Ramos (cell line): Measurements from ENCODE around the gene MBP.

Experiments
- in situ Hi-C: fragments of 300-500 bp; cut with MboI; formaldehyde crosslinking; loops from one replicate; pipeline ENCODE4 v1.14.3; 2022; ENCODE audit warnings: low sequenced_read_pairs; ENCODE audit not compliant: unreplicated experiment

MBP gene

DNA sequence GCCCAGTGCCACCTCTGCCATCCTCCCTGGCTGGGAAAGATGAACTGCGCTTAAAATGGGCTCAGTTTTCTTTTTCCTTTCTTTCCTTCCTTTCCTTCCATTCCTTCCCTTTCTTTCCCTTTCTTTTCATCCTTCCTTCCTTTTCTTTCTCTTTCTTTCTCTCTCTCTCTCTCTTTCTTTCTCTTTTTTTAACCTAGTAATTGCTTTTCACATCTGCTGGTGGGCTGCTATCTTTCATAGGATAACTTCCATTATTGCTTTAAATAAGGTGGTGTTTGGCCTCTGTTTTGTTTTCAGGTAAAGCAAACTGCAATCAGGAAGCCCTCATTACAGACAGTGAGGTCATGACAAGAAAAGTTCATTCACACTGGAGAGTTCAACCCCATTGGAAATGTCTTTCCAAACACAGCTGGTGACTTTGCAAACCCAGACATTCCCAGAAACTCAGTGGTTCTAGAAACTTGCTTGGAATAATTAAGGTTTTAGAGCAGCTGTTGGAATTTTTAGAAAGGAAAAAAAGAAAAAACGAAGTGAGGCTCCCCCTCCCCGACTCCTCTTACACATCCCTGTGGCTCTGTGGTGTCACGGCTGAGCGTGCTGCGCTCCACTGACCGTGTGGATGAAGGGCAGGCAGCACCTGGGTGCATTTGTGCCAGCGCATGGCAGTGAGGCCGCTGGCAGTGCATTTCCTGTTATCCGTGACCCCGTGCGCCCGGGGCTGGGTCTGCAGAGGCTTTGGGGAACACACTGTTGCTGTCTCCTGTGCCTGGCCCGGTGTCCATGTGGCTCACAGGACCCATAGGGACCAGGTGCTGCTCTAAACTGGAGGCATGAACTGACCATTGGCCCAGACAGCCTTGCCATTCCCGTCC, 76.9 kb downstream of the MBP start:
- in situ Hi-C loops = no loop called here

DNA sequence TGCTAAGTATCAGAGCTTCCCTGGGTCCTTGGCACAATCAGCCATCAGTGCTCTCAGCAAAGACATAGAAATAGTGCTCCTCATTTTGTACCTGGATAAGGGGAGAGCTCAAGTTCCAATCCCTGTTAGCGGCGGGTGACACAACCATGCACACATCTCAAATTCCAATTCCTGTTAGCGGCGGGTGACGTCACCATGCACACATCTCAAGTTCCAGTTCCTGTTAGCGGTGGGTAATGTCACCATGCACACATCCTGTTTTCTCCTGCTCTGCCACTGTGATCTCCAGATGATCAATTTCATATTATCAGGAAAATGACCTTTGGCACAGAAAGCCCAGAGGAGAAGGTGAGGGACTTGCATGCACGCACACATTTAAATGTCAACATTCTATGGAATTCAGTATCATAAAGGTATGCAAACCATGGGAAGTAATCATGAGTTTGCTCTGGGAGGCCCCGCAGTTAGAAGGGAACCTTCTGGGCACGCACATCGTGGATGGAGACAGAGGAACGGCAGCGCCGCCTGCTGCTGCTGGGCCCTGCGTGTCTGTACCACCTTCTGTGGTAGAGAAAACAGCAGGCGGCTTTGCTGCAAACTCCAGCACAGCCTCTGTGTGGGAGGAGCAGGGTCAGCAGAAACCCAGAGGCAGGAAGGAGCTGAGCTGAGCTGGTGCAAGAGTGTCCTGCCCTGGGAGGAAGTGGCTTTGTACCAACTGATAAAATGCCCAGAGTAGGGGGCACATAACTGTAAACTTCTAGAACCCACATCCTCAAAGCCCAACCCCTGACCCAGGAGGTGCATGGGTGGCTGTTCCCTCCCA, 77.8 kb downstream of the MBP start:
- in situ Hi-C loops = no loop called here

DNA sequence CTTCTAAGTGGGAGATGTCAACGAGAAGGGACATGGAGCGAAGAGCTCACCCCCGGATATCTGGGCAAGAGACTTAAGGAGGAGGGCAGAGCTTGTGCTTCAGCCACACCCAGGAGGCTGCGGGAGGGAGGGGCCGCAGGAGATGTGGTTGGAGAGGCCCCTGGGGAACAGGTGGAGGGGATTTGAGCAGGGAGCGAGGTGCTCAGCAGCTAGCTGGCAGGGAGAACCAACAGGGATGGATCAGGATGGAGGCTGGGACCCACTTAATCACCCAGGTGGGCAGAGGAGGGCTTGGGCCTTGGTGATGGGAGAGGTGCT, 78.3 kb downstream of the MBP start:
- in situ Hi-C loops = no loop called here

DNA sequence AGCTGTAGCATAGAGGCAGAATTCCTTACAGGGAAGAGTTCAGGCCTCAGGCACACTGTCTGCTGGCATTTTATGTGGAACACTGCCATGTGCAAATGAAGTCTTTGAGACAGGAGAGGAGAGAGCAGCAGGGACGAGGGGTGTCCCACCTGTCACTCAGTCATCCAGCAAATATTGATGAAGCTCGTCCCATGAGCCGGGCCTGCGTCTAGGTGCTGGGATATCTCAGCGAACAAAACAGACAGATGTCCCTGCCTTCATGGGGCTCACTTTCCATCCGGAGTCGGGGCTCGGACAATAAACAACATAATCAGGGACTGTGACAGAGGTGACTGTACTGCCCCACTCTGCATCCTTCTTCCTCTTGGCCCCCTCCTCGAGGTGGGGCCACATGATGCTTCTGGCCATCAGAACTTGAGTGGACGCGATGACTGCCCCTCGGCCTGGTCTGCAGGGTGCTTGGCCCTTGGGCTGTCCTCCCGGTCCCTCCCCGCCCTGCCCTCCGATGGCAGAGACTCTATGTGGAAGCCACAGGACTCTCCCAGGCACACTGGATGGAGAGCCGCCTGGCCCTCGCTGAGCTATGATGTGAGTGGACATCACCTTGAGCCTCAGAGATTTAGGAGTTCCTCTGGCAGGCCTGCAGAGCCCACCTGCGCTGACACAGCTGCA, 78.8 kb downstream of the MBP start:
- in situ Hi-C loops = no loop called here

DNA sequence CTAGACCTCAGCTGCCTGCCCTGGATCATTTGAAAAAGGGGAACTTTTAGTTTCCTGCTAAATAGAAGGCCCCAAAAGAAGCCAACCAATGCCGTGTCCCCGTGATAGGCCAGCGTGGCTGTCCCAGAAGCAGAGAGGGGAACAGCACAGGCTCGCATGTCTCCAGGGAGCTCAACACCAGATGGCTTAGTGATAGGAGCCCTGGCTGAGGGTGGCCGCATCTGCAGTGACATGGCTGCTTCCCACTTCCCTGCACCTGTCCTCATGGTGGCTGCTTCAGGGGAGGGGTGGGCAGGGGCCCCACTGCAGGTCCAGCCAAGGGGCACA, 79.6 kb downstream of the MBP start:
- in situ Hi-C loops = no loop called here

DNA sequence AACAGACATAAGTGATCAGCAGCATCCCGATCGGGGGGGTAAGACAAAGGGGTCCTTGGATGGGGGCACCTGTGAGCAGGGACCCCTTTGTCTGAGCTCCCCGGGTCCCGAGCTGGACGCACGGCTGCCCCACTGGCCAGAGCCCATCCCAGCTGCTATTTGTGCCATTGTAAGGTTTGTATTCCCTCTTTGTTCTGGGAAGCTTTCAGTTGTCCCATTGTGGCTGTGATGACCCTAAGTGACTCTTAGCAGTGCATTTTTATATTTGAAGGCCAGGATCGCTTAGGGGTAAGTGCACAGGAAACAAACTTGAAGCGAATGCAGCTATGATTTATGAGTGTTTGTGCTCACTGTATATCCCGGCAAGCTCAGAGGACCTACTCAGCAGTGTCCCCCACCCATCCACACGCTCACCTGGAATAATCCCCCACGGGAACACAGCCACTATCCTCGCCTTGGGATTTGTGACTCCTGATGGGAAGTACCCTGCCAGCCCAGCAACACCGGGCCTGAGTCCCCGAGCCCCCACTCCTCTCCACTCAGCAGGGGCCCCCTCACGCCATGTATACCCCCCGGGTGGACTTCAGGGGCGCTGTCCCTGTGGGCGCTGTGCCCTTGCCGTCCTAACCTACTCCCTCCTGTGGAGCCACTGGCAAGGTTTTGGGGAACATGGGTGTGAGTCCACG, 80.1 kb downstream of the MBP start:
- in situ Hi-C loops = no loop called here

DNA sequence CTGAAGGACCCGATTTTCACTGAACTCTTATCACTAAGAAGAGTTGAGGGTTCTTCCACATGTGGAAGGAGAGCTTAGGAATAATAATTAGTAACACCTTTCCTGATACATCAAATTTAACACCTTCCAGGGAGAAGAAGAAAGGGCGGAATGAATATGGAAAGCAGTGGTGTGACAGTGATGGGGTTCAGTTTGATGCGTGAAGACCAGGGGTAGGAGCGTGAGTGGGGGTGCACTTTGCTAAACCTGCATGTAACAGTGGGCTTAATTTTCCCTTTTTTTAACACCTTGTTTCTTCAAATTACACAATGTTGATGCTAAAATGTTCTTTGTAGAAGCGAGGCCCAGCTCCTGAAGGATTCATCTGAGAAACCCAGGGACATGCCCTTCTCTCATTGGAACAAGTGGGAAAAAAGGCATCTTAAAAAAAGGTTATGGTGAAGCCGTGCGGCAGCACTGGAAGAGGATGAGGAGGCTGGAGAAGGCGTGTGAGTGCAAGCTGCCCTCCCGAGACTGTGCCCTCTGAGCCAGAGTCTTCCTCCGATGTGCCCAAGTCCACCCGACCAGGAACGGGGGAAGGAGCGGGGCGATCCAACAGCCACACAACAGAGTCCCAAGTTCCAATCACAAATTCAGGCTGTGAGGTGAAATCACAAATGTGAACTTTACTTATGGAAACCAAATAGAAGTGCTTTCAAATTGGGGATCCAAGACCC, 80.8 kb downstream of the MBP start:
- in situ Hi-C loops = no loop called here

DNA sequence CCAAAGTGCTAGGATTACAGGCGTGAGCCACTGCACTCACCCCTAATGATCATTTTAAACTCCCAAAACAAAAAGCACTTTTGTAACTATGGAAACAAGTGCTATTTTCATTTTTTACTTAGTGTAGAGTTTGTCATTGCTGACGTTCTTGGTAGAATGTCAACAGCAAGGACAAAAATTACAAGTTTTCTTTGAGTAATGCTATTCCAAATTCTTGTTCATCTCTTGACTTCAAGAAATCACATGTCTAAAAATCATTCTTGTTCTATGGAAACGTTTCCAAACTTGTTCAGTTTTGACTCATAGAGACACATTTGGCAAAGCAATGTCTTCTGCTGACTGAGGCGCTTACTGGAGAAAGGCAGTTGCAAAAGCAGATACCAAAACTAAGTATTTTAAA, 82.6 kb downstream of the MBP start:
- in situ Hi-C loops = no loop called here

DNA sequence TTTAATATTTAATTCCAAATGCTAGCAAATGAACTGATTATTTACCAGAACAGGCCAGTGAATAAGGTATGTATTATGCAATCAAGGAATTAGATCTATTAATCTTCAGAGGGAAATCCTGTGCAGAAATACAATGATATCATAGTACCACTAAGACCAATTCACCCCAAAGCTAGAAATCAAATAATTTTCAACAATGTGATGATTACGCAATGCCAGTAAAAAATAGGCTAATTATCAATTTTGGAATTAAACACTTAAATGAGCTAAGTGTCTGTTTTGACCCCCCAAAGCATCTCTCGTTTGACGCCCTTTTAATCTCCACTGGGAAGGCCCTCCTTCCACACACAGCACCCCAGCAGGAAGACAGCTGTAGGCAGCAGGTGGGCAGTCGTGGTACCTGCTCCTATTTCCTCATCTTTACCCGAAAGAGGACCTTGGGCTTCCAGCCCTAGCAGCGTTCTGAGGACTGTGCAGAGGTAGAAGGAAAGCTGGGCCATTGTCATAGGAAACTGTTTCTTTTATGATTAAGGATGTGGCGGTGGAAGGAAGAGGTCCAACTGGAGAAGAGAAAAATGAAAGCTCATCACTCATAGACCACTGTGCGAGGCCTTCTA, 84.7 kb downstream of the MBP start:
- in situ Hi-C loops = no loop called here

DNA sequence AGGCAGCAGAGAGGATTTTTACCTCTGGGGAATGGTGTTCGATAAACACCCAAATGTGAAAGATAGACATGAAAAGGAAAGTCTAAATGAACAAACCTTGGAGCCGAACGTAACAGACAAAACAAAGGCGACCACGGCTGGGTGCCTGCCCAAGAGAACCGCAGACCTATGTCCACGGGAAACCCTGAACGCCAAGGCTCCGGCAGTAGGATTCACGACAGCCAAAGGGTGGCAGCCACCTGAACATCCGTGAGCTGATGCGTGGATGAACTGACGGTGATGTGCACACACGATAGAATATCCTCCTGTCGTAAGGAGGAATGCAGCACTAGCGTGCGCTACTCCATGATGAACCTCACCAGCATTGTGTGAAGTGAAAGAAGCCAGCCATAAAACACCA, 85.6 kb downstream of the MBP start:
- in situ Hi-C loops = no loop called here

DNA sequence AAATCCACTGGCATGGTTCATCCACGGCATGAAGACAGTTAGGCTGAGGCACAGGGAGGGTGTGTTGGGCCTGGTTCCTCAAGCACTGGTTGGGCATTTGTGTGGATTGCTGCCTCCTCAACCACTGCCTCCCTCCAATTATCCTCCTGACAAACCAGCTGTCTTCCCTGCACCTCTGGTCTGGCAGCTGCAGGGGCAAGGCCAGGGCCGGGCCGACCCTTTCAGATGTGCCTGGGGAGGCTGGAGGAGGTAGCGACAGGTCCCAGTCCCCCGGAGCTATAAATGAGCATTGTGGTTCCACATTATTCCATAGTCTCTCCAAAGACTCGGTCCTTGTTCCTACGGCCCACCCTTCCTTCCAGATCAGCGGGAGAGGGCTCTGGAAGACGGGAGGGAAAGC, 86.2 kb downstream of the MBP start:
- in situ Hi-C loops = no loop called here

DNA sequence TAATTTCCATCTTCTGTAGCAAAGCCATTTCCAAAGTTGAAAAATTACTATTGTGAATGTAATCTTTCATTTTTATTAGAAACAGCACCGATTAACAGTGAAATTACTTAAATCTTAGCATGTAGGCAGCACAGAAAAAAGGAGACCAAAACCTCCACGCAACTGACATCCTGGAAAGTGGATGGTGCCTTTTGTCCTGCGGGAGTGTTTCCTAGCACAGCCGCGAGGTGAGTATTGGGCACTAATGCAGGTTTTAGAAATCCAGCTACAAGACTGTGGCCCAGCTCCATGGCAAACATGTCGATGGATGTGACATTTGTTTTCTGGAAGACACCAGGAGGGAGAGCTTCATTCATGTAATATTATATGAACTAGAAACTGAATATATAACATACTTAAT, 86.9 kb downstream of the MBP start:
- in situ Hi-C loops = no loop called here

DNA sequence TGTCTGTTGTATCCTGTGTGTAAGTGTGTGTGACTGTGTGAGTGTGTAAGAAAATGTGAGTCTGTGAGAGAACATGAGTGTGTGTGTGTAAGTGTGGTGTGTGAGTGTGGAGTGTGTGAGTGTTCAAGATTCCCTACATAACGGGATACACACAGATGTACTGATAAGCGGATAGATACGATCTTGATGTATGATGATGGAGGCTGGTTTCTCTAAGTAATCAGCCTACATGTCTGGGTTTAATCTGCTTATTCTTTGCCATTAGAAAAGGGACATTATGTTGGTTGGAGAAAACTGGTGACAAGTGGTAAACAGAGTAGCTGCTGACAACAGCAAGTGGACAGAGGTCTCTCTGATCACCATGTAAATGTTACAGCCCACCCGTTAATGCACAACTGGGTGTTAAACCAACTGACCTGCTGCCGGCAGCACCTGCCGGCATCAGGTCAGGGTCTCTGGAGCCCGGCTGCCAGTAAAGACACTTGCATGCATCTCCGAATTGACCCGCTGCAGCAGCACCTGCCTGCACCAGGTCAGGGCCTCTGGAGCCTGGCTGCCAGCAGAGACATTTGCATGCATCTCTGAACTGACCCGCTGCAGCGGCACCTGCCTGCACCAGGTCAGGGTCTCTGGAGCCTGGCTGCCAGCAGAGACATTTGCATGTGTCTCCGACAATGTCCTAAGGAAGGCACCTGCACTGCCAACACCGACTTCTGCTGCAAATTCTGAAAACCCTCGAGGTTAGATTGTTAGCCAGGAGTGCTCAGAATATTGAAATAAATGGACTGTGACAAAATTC, 87.5 kb downstream of the MBP start:
- in situ Hi-C loops = no loop called here

DNA sequence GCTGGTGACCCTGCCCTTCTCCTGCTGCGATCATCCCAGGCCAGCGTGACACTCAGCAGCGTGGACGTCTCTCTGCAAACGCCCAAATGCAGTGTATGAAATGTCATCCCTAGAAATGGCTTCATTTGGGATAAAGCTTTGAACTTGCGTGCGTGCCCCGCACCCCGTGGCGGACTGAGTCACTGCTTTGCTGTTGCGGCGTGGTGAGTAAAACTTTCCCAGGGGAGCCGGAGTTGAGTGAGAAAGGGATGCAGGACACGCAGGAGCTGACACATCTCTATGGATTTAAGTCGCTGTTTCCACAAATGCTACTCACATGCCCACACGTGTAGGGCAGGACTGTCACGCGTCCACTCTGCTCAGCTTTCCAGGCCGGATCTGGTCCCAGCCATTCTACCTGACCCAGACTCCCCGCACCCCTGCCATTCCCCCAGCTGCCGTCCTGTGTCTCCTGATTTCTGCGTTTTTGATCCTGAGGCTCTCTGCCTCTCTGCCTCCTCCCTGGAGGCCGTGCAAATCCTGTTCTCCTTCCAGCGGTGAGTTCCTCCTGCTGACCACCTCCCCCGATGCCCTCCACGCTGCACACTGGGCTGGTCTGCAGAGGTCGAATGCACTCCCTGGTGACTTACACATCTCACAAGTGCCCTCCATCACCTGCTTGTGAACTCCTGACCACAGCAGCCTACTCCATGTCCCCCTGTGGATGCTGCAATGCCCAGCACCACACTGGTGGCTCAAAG, 88.9 kb downstream of the MBP start:
- in situ Hi-C loops = no loop called here

DNA sequence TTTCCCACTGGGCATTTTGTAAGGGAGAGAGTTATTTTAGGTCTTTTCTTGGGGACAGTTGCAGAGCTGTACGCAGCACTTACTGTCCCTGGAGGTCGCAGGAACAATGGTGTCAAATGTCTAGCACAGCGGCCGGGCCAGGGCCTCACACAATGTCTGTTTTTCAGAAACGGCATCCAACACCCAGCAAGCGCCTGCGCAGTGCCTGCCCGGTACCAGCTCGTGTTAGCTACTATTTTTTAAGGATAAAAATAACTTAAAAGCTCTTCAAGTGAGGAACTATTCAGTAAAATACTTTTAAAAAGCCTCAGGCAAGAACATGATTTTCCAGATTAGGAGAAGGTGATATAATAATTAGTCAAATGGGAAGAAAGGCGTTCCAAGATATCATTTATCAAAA, 90.0 kb downstream of the MBP start:
- in situ Hi-C loops = no loop called here

DNA sequence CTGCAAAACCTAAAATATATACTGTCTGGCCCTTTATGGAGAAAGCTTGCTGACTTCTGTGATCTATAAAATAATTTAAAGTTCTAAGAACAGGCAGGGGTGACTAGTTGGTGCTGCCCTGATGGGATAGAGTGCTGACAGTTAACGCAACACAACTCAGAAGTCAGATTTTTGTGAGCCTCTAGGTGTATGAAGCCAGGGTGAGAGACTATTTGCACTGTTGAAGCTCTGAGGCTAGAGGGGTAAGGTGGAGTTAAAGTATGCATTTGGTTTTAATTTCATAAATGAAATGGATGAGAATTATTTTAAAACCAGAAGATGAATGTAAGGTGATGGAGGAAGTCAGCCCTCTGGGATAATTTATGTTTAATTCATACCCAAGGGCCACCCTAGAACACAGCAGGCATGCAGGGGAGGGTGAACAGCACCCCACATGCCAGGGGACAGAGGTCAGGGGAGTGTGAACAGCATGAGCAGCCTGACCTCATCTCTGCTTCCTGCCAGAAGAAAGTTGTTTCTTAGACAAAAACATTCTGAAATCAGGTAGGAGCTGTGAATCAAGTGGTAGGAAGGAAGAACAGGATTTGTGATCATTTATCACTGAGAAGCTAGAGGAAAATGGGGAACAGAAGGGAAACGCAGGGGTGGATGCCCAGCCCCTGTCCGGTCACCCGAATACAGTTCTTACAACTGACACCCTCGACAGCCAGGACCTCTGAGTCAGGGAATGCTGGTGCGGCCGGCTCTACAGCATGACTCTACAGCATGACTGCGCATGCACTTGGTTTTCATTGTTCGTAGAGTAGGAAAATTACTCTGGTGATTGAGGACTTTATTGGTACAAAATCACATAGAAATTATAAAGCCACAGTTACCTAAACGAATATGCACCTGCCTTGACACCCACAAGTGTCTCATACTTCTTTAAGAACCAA, 93.1 kb downstream of the MBP start:
- in situ Hi-C loops = no loop called here

DNA sequence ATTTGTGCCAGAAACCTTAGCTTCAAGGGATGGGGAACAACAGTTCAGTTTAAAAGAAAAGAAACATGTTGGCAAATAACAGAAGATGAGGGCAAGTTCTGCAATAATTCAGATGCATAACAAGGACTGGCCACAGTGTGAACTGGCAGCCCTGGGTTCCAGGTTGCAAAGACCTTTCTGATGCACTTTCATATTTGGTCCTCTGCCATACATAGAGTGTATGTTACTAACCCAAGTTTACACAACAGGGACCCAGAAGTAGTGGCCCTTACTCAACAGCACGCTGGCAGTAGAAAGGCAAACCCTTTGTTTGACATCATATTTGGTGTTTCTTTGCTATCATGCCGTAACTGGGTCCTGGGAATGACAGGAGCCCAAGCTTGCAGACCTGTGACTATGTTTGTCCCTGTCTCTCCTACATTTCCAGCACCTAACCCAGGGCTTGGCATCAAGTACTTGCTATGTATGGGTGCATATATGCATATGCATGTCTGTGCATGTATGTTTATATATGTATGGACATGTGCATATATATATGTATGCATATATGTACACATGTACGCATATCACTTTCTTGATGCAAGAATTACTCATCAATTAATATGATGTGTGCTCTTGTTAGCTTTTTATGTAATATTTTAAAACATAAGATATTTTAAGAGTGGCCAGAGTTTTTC, 94.3 kb downstream of the MBP start:
- in situ Hi-C loops = no loop called here
